AG04450 (cell line): ENCODE data around the gene PLXNA4. TPM values are rescaled to one million over a fixed set of nuclear protein-coding genes. Genes with fewer than 3 reads are reported as not detected.

Experiments
- CTCF ChIA-PET: fragments of 300-600, 350-600 bp; formaldehyde crosslinking; extraction: SDS; loops from one replicate; lab custom pipeline; 2022; ENCODE audit warnings: antibody characterized with exemption, inconsistent platforms; lab: Charles Lee
- POLR2A ChIA-PET: fragments of 350-600 bp; formaldehyde crosslinking; extraction: SDS; loops from one replicate; lab custom pipeline; 2021; ENCODE audit warnings: antibody characterized with exemption, inconsistent platforms; lab: Yijun Ruan, JAX
- DNase-seq: peaks from one replicate; pipeline ENCODE4 v3.0.0-alpha.2; 2011; ENCODE audit warnings: low read depth, low spot score
- H3K27ac ChIP-seq: one replicate; pipeline ENCODE4 v1.5.1; 2012; ENCODE audit warnings: low read depth, low read length, control low read depth
- H3K27me3 ChIP-seq: one replicate; pipeline ENCODE4 v1.6.0; 2012; ENCODE audit warnings: low read length; ENCODE audit not compliant: control insufficient read depth, insufficient read depth
- H3K4me3 ChIP-seq: 2 replicates; pipeline ENCODE4 v1.5.1; 2011; ENCODE audit warnings: mild to moderate bottlenecking, low read depth, low read length, control low read depth
- H3K9me3 ChIP-seq: 2 replicates; pipeline ENCODE4 v1.5.1; 2012; ENCODE audit warnings: low read length; ENCODE audit not compliant: control insufficient read depth, insufficient read depth
- CTCF ChIP-seq: IDR thresholded peaks from 2 replicates; pipeline ENCODE4 v1.5.1; 2011; ENCODE audit warnings: low read depth, low read length, control low read depth, inconsistent platforms
- polyA plus RNA-seq: library from polyadenylated mRNA; depleted of rRNA; stranded (reverse); fragments of >200 nt; gene quantifications from 2 replicates; pipeline ENCODE4 v1.2.3, GENCODE V29; 2011

The PLXNA4 gene
- polyA plus RNA-seq, 1 experiment, result 0.05 TPM

- no peak for TF ChIP-seq CTCF
- Histone ChIP-seq H3K9me3 (no peaks in the 10 kb centered on the region), H3K27me3 (no peaks in the 10 kb centered on the region), H3K27ac (no peak overlapping the region), H3K4me3 (no peak overlapping the region)
- no peak for DNase-seq
- ChIA-PET POLR2A (no interaction called here), CTCF (no interaction called here)
These were observed 78.0 kb downstream of the PLXNA4 start for GRCh38 chr7:132498319-132498718.

GRCh38 chr7:132497098-132497497 is 79.2 kb downstream of the PLXNA4 start:
- no peak for DNase-seq
- no peak for TF ChIP-seq CTCF
- Histone ChIP-seq H3K9me3 (no peaks in the 10 kb centered on the region), H3K27ac (no peak overlapping the region), H3K27me3 (no peaks in the 10 kb centered on the region), H3K4me3 (no peak overlapping the region)
- CTCF ChIA-PET, result no interaction called here
- POLR2A ChIA-PET, result no interaction called here

DNA sequence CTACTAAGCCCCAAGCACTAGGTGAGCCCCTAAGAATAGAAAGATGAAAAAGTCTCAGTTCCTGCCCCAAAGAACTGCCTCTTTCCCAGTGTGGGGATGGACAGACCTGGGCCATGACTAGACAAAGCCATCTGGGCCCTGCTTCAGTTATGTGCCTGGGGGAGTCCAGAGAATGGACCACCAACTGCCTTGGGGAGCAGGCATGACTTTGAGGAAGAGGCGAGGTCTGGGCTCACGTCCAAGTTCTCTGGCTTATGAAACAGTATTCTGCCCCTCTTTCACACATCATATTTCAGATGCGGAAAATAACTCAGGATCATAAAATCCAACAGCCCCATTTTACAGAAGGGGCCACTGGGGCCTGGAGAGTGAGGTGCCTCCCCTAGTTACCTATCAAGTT is 80.3 kb downstream of the PLXNA4 start:
- no peak for TF ChIP-seq CTCF
- no peak for DNase-seq
- CTCF ChIA-PET, result no interaction called here
- POLR2A ChIA-PET, result no interaction called here
- no peak overlapping the region for H3K27ac ChIP-seq
- H3K9me3 ChIP-seq, result no peaks in the 10 kb centered on the region
- no peaks in the 10 kb centered on the region for H3K27me3 ChIP-seq
- H3K4me3 ChIP-seq, result no peak overlapping the region

DNA sequence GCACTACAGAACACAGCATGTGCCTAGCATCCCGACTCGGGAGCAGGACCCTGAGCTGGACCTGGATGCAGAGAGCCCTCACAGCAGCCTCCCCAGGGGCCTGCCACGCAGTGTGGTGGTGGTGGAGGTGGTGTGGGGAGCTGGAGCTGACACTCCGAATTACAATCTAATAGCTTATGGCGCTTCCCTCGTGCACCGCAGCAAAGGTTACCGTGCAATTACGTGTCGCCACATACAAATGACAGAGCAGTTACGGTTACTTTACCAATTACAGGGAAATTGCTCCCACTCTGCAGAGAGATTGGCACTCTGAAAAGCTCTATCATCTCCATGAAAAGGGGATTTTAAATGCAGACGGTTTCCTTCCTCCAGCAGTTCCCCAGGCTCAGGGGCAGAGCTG is 81.8 kb downstream of the PLXNA4 start:
- CTCF ChIA-PET, result no interaction called here

More for the DNA sequence above, 81.8 kb downstream of the PLXNA4 start:
- Histone ChIP-seq H3K27me3 (no peaks in the 10 kb centered on the region), H3K27ac (no peak overlapping the region), H3K4me3 (no peak overlapping the region), H3K9me3 (no peaks in the 10 kb centered on the region)
- TF ChIP-seq CTCF, result no peak
- DNase-seq, result no peak
- POLR2A ChIA-PET, result no interaction called here
